Keratinocyte (primary cell): ENCODE data around the gene ABR. TPM values are rescaled to one million over a fixed set of nuclear protein-coding genes. Genes with fewer than 3 reads are reported as not detected.

Experiments used
- DNase-seq: peaks from one replicate; pipeline ENCODE4 v3.0.0-alpha.2; 2011; ENCODE audit warnings: low read depth, missing footprints, low spot score
- FAIRE-seq: peaks from 2 replicates; lab custom pipeline; 2011; peaks lifted over from hg19 to GRCh38; lab: Jason Lieb, UNC
- H2AFZ ChIP-seq: 2 replicates; pipeline ENCODE4 v1.6.0; 2012; ENCODE audit warnings: low read length, control low read depth, inconsistent platforms; ENCODE audit not compliant: control insufficient read depth
- H3K27ac ChIP-seq: 2 replicates; pipeline ENCODE4 v1.5.1; 2011; ENCODE audit warnings: low read length; ENCODE audit not compliant: control insufficient read depth, insufficient read depth
- H3K27me3 ChIP-seq: 3 replicates; pipeline ENCODE4 v1.6.0; 2011; ENCODE audit warnings: low read length; ENCODE audit not compliant: control insufficient read depth, insufficient read depth; ENCODE audit errors: extremely low read depth
- H3K36me3 ChIP-seq, 2 experiments: 2 replicates in 1 of 2; 3 replicates in 1 of 2; pipeline ENCODE4 v1.5.1; 2011; ENCODE audit warnings: low read length in 2 of 2, mild to moderate bottlenecking in 1 of 2; ENCODE audit not compliant: control insufficient read depth in 2 of 2, insufficient read depth in 2 of 2; ENCODE audit errors: extremely low read depth in 1 of 2
- H3K4me1 ChIP-seq: 3 replicates; pipeline ENCODE4 v1.5.1; 2011; ENCODE audit warnings: low read length; ENCODE audit not compliant: control insufficient read depth, insufficient read depth; ENCODE audit errors: extremely low read depth
- H3K4me2 ChIP-seq: 3 replicates; pipeline ENCODE4 v1.6.0; 2011; ENCODE audit warnings: low read depth, low read length; ENCODE audit not compliant: control insufficient read depth, insufficient read depth; ENCODE audit errors: extremely low read depth
- H3K4me3 ChIP-seq, 3 experiments: fragments of 200-600 bp in 1 of 3; sonication (generic) in 1 of 3; 2 replicates in 2 of 3; 3 replicates in 1 of 3; pipeline ENCODE4 v1.5.1; 2011 to 2016; ENCODE audit warnings: low read length in 3 of 3, mild to moderate bottlenecking in 3 of 3, control low read depth in 2 of 3, inconsistent platforms in 1 of 3, low read depth in 1 of 3, mixed read lengths in 1 of 3, mixed run types in 1 of 3, moderate library complexity in 1 of 3; ENCODE audit not compliant: control insufficient read depth in 2 of 3, insufficient read depth in 2 of 3; ENCODE audit errors: extremely low read depth in 1 of 3
- H3K79me2 ChIP-seq: 2 replicates; pipeline ENCODE4 v1.6.0; 2012; ENCODE audit warnings: low read length; ENCODE audit not compliant: control insufficient read depth, insufficient read depth
- H3K9ac ChIP-seq: 3 replicates; pipeline ENCODE4 v1.6.0; 2011; ENCODE audit warnings: low read length; ENCODE audit not compliant: control insufficient read depth, insufficient read depth; ENCODE audit errors: extremely low read depth
- H3K9me1 ChIP-seq: 3 replicates; pipeline ENCODE4 v1.6.0; 2011; ENCODE audit warnings: low read length; ENCODE audit not compliant: control insufficient read depth, insufficient read depth; ENCODE audit errors: extremely low read depth
- H3K9me3 ChIP-seq: 2 replicates; pipeline ENCODE4 v1.5.1; 2012; ENCODE audit warnings: low read depth, low read length; ENCODE audit not compliant: control insufficient read depth
- H4K20me1 ChIP-seq: 3 replicates; pipeline ENCODE4 v1.6.0; 2011; ENCODE audit warnings: low read length; ENCODE audit not compliant: control insufficient read depth, insufficient read depth; ENCODE audit errors: extremely low read depth
- CTCF ChIP-seq, 3 experiments: IDR thresholded peaks in 1 of 3; conservative IDR thresholded peaks in 1 of 3; optimal IDR thresholded peaks in 1 of 3; 2 replicates in 2 of 3; 3 replicates in 1 of 3; pipeline versions ENCODE3 to v1.5.1; 2011; ENCODE audit warnings: low read length in 3 of 3, mild to moderate bottlenecking in 3 of 3, moderate library complexity in 2 of 3, control low read depth in 1 of 3, inconsistent platforms in 1 of 3; ENCODE audit not compliant: insufficient read depth in 2 of 3; ENCODE audit errors: extremely low read depth in 1 of 3
- EZH2 ChIP-seq: IDR thresholded peaks from one replicate; pipeline ENCODE4 v1.6.1; 2012; ENCODE audit warnings: inconsistent platforms, mild to moderate bottlenecking, low read length, moderate library complexity
- dilution Hi-C: fragments of 300-500 bp; cut with MboI; formaldehyde crosslinking; loops from one replicate; pipeline ENCODE4 v1.7.0; 2020; ENCODE audit warnings: low sequenced_read_pairs; ENCODE audit not compliant: extremely low pct_ligation_motif_present
- polyA plus RNA-seq, 5 experiments: library from polyadenylated mRNA; depleted of rRNA in 3 of 5; stranded (reverse) in 3 of 5; stranded (forward) in 1 of 5; unstranded in 1 of 5; fragments of >200 nt; gene quantifications; 1 replicate in 1 of 5; 2 replicates in 3 of 5; 3 replicates in 1 of 5; pipeline versions ENCODE4 v1.2.1 to v1.2.3, GENCODE V29; 2011 to 2012; ENCODE audit warnings: missing spikeins in 2 of 5, low read depth in 1 of 5, low replicate concordance in 1 of 5

Gene ABR
- polyA plus RNA-seq, 1 donor (not counting 4 experiments of a cell fraction or from before 2014, with no cell fraction given), result 17.3 TPM

GRCh38 chr17:1145311-1145986, 34.3 kb downstream of the ABR start:
- H3K4me1 ChIP-seq, result peaks cover 4% of the 10 kb centered on the region
- FAIRE-seq, result no peak
- H3K79me2 ChIP-seq, result no peaks in the 10 kb centered on the region
- H3K4me2 ChIP-seq, result no peak overlapping the region
- no peaks in the 10 kb centered on the region for H4K20me1 ChIP-seq
- TF ChIP-seq CTCF (optimal IDR thresholded peaks at IDR 0.05 in 1 of 3, IDR thresholded peaks at IDR 0.05 in 1 of 3, conservative IDR thresholded peaks at IDR 0.05 in 1 of 3; ENCODE audit: extremely low read depth in 1 of 3, insufficient read depth in 2 of 3, low read length in 3 of 3), result no peak
- no peak for TF ChIP-seq EZH2
- DNase-seq, result no peak
- no peaks in the 10 kb centered on the region for H3K36me3 ChIP-seq
- no peak overlapping the region for H3K9ac ChIP-seq
- H3K9me1 ChIP-seq, result no peaks in the 10 kb centered on the region
- no peak overlapping the region for H3K27ac ChIP-seq
- H3K27me3 ChIP-seq, result no peaks in the 10 kb centered on the region
- no peak overlapping the region for H3K4me3 ChIP-seq
- no peak overlapping the region for H2AFZ ChIP-seq
- dilution Hi-C loops, result no loop called here
- no peaks in the 10 kb centered on the region for H3K9me3 ChIP-seq

GRCh38 chr17:1144162-1144561, 35.6 kb downstream of the ABR start:
- H3K27me3 ChIP-seq, result peaks cover 4% of the 10 kb centered on the region
- FAIRE-seq (no peak), DNase-seq (no peak)
- no peaks in the 10 kb centered on the region for H3K36me3 ChIP-seq
- H4K20me1 ChIP-seq, result no peaks in the 10 kb centered on the region
- no peaks in the 10 kb centered on the region for H3K9me1 ChIP-seq
- no peak overlapping the region for H3K4me3 ChIP-seq
- H3K79me2 ChIP-seq, result no peaks in the 10 kb centered on the region
- no peak overlapping the region for H3K4me2 ChIP-seq
- dilution Hi-C loops, result no loop called here
- H3K9ac ChIP-seq, result no peak overlapping the region
- TF ChIP-seq EZH2, result no peak
- no peaks in the 10 kb centered on the region for H3K9me3 ChIP-seq
- H3K27ac ChIP-seq, result no peak overlapping the region
- peaks cover 4% of the 10 kb centered on the region for H3K4me1 ChIP-seq
- H2AFZ ChIP-seq, result no peak overlapping the region

- TF ChIP-seq EZH2, result no peak
- TF ChIP-seq CTCF (optimal IDR thresholded peaks at IDR 0.05 in 1 of 3, IDR thresholded peaks at IDR 0.05 in 1 of 3, conservative IDR thresholded peaks at IDR 0.05 in 1 of 3; ENCODE audit: extremely low read depth in 1 of 3, insufficient read depth in 2 of 3, low read length in 3 of 3), result no peak
- dilution Hi-C loops, result no loop called here
- Histone ChIP-seq H3K9ac (no peak overlapping the region), H3K4me1 (peaks cover 4% of the 10 kb centered on the region), H3K4me2 (no peak overlapping the region), H3K4me3 (no peak overlapping the region), H3K79me2 (no peaks in the 10 kb centered on the region), H3K9me3 (no peaks in the 10 kb centered on the region), H2AFZ (no peak overlapping the region), H3K27ac (no peak overlapping the region), H4K20me1 (no peaks in the 10 kb centered on the region), H3K9me1 (no peaks in the 10 kb centered on the region), H3K36me3 (no peaks in the 10 kb centered on the region), H3K27me3 (peaks cover 4% of the 10 kb centered on the region)
- no peak for FAIRE-seq
- no peak for DNase-seq
Observed at GRCh38 chr17:1143573-1143972, 36.2 kb downstream of the ABR start.
